DOHH2 (cell line): Measurements from ENCODE around the gene HCN2.

Source experiments
- H3F3A ChIP-seq: fragments of 200-600 bp; sonication (generic), shearing (Covaris generic); 2 replicates; pipeline ENCODE4 v1.6.0; 2016; ENCODE audit warnings: antibody characterized with exemption, mild to moderate bottlenecking; ENCODE audit not compliant: control insufficient read depth, insufficient read depth
- H3K27ac ChIP-seq: fragments of 200-600 bp; sonication (generic); 2 replicates; pipeline ENCODE4 v1.5.1; 2014; ENCODE audit warnings: low read depth, mild to moderate bottlenecking, low read length, moderate library complexity
- H3K27me3 ChIP-seq: fragments of 200-600 bp; sonication (generic); 2 replicates; pipeline ENCODE4 v1.6.1; 2014; ENCODE audit warnings: mild to moderate bottlenecking, low read length, mixed read lengths; ENCODE audit not compliant: control insufficient read depth
- H3K36me3 ChIP-seq: fragments of 200-600 bp; sonication (generic); 2 replicates; pipeline ENCODE4 v1.6.1; 2014; ENCODE audit warnings: mild to moderate bottlenecking, low read length, moderate library complexity, mixed read lengths; ENCODE audit not compliant: control insufficient read depth
- H3K4me1 ChIP-seq: fragments of 200-600 bp; sonication (generic); 2 replicates; pipeline ENCODE4 v1.6.1; 2014; ENCODE audit warnings: mild to moderate bottlenecking, low read length, mixed read lengths; ENCODE audit not compliant: control insufficient read depth
- H3K4me2 ChIP-seq: fragments of 200-600 bp; sonication (generic); 2 replicates; pipeline ENCODE4 v1.6.0; 2014; ENCODE audit warnings: mild to moderate bottlenecking, low read length, moderate library complexity
- H3K4me3 ChIP-seq: fragments of 200-600 bp; sonication (generic); 2 replicates; pipeline ENCODE4 v1.5.1; 2014; ENCODE audit warnings: mild to moderate bottlenecking, low read length, mixed read lengths
- H3K79me2 ChIP-seq: fragments of 200-600 bp; sonication (generic); 2 replicates; pipeline ENCODE4 v1.6.1; 2014; ENCODE audit warnings: mild to moderate bottlenecking, low read length, mixed read lengths; ENCODE audit not compliant: control insufficient read depth
- H3K9me2 ChIP-seq: fragments of 200-600 bp; sonication (generic); replicated peaks from 2 replicates; pipeline ENCODE4 v1.6.1; 2014; ENCODE audit warnings: mild to moderate bottlenecking, low read length, mixed read lengths; ENCODE audit not compliant: control insufficient read depth
- H3K9me3 ChIP-seq: fragments of 200-600 bp; sonication (generic); 2 replicates; pipeline ENCODE4 v1.6.1; 2014; ENCODE audit warnings: antibody characterized with exemption, low read length, mixed read lengths; ENCODE audit not compliant: control insufficient read depth, insufficient read depth
- H4K20me1 ChIP-seq: fragments of 200-600 bp; sonication (generic); 2 replicates; pipeline ENCODE4 v1.6.0; 2014; ENCODE audit warnings: low read depth, mild to moderate bottlenecking, antibody characterized with exemption, low read length, moderate library complexity; ENCODE audit not compliant: control insufficient read depth, insufficient read depth
- EZH2phosphoT487 ChIP-seq: fragments of 200-600 bp; sonication (generic); IDR thresholded peaks from 2 replicates; pipeline ENCODE4 v1.6.1; 2017; ENCODE audit warnings: borderline replicate concordance, mild to moderate bottlenecking, antibody characterized with exemption, low read length, moderate library complexity, mixed read lengths
- TF ChIP-seq, protein P1 (sequence below): fragments of 200-600 bp; sonication (generic); IDR thresholded peaks from one replicate; pipeline ENCODE4 v1.5.1; 2014; ENCODE audit warnings: antibody characterized with exemption, mild to moderate bottlenecking, low read depth, low read length; ENCODE audit not compliant: poor library complexity, severe bottlenecking

Gene HCN2

GRCh38 chr19:570251-570686 is 19.4 kb upstream of the HCN2 start:
- Histone ChIP-seq H3K4me2 (peak overlapping the region; percentile 31; the same call in 1 of the 2 replicates), H3F3A (peaks cover 15% of the 10 kb centered on the region), H3K79me2 (peaks cover 37% of the 10 kb centered on the region), H3K9me3 (no peaks in the 10 kb centered on the region), H3K4me3 (no peak overlapping the region), H3K27me3 (no peaks in the 10 kb centered on the region), H4K20me1 (peaks cover 15% of the 10 kb centered on the region), H3K4me1 (peaks cover 20% of the 10 kb centered on the region), H3K9me2 (no peaks in the 10 kb centered on the region), H3K27ac (no peak overlapping the region), H3K36me3 (peaks cover 33% of the 10 kb centered on the region)
- TF ChIP-seq EZH2phosphoT487 = no peak
- TF ChIP-seq, protein P1, sequence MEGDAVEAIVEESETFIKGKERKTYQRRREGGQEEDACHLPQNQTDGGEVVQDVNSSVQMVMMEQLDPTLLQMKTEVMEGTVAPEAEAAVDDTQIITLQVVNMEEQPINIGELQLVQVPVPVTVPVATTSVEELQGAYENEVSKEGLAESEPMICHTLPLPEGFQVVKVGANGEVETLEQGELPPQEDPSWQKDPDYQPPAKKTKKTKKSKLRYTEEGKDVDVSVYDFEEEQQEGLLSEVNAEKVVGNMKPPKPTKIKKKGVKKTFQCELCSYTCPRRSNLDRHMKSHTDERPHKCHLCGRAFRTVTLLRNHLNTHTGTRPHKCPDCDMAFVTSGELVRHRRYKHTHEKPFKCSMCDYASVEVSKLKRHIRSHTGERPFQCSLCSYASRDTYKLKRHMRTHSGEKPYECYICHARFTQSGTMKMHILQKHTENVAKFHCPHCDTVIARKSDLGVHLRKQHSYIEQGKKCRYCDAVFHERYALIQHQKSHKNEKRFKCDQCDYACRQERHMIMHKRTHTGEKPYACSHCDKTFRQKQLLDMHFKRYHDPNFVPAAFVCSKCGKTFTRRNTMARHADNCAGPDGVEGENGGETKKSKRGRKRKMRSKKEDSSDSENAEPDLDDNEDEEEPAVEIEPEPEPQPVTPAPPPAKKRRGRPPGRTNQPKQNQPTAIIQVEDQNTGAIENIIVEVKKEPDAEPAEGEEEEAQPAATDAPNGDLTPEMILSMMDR = no peak

- no peak for TF ChIP-seq EZH2phosphoT487
- TF ChIP-seq, protein P1 = no peak
- Histone ChIP-seq H3K4me3 (peak overlapping the region; percentile 95), H4K20me1 (peaks cover 15% of the 10 kb centered on the region), H3K36me3 (peaks cover 38% of the 10 kb centered on the region), H3K9me3 (no peaks in the 10 kb centered on the region), H3K4me1 (peaks cover 21% of the 10 kb centered on the region), H3K4me2 (peak overlapping the region; percentile 78), H3K27ac (peak overlapping the region; percentile 96), H3F3A (peaks cover 15% of the 10 kb centered on the region), H3K27me3 (no peaks in the 10 kb centered on the region), H3K79me2 (peaks cover 45% of the 10 kb centered on the region), H3K9me2 (no peaks in the 10 kb centered on the region)
Measured at GRCh38 chr19:570937-571565, 18.6 kb upstream of the HCN2 start.

DNA sequence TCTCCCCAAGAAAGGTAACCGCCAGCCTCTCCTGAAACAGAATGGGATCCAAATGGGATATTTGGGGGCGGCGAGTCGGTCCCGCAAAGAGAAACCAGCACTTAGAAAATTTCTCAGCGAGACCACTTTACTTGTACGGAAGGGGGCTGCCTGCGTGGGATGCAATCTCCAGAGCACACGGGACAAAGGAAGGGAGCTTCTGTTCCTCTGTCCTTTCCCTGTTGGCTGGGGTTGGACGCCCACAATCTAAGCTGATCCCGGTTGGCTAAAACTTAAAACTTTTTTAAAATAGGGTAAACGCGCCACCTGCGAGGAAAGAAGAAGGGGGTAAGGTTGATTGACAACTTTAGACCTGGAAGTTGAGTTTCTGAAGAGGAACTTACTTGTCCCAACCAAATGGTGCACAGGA is 18.1 kb upstream of the HCN2 start:
- peak overlapping the region; percentile 95 for H3K4me3 ChIP-seq
- peaks cover 50% of the 10 kb centered on the region for H3K79me2 ChIP-seq
- no peaks in the 10 kb centered on the region for H3K9me2 ChIP-seq
- no peaks in the 10 kb centered on the region for H3K27me3 ChIP-seq
- peak overlapping the region; percentile 78 for H3K4me2 ChIP-seq
- no peaks in the 10 kb centered on the region for H3K9me3 ChIP-seq
- H3K27ac ChIP-seq = peak overlapping the region; percentile 96
- peaks cover 15% of the 10 kb centered on the region for H3F3A ChIP-seq
- TF ChIP-seq EZH2phosphoT487 = no peak
- TF ChIP-seq, protein P1 = no peak
- peaks cover 16% of the 10 kb centered on the region for H4K20me1 ChIP-seq
- H3K36me3 ChIP-seq = peaks cover 41% of the 10 kb centered on the region
- H3K4me1 ChIP-seq = peaks cover 21% of the 10 kb centered on the region
